Measurements from ENCODE around the gene CA9.

Gene CA9

GRCh38 chr9:35674025-35674361, 265 bp downstream of the CA9 start:
- Histone ChIP-seq H3K27me3 (replicated peaks in 2 of 5; ENCODE audit: control insufficient read depth in 4 of 5, insufficient read depth in 5 of 5, low read length in 4 of 5) (peaks cover 0 to 4% (median 0%) of the 10 kb centered on the region in 5 experiments), H3K9me3 (ENCODE audit: control extremely low read depth in 1 of 5, control insufficient read depth in 4 of 5, insufficient read depth in 2 of 5, low read depth in 1 of 5, low read length in 4 of 5) (no peaks in the 10 kb centered on the region), H3K4me1 (ENCODE audit: control extremely low read depth in 1 of 4, control insufficient read depth in 4 of 4, insufficient read depth in 4 of 4, low read length in 3 of 4) (peaks cover 0 to 12% (median 8%) of the 10 kb centered on the region in 4 experiments), H3K4me3 (ENCODE audit: control insufficient read depth in 1 of 7, extremely low read depth in 1 of 7, insufficient read depth in 4 of 7, low read depth in 2 of 7, low read length in 6 of 7) (no peak overlapping the region), H3K36me3 (ENCODE audit: control insufficient read depth in 4 of 4, insufficient read depth in 4 of 4, low read length in 3 of 4) (no peaks in the 10 kb centered on the region), H3K27ac (ENCODE audit: insufficient read depth in 1 of 2, low read depth in 1 of 2, low read length in 2 of 2, poor library complexity in 1 of 2, severe bottlenecking in 2 of 2) (no peak overlapping the region)
- POLR2A ChIA-PET: no interaction called here
- DNase-seq: no peak
- 93% methylated on average over 3 of the region's 3 CpGs for WGBS (ENCODE audit: insufficient coverage)
- CTCF ChIA-PET: interaction anchor here (0.7 to 4.7 kb wide), 6 partner anchors 11 to 47 kb away, joined by 3 to 27 read pairs (median 4); no protein-coding TSS in a partner anchor

- no peak for DNase-seq
- CTCF ChIA-PET: interaction anchor here (0.7 to 4.7 kb wide), 15 partner anchors 10 to 115 kb away, joined by 3 to 27 read pairs (median 3); partner anchors contain the start of genes ARHGEF39, SIT1 and TLN1
- Histone ChIP-seq H3K4me1 (ENCODE audit: control extremely low read depth in 1 of 4, control insufficient read depth in 4 of 4, insufficient read depth in 4 of 4, low read length in 3 of 4) (peaks cover 0 to 12% (median 8%) of the 10 kb centered on the region in 4 experiments), H3K4me3 (ENCODE audit: control insufficient read depth in 1 of 7, extremely low read depth in 1 of 7, insufficient read depth in 4 of 7, low read depth in 2 of 7, low read length in 6 of 7) (peak overlapping the region in 6 of 7 experiments; percentile 13 to 81 (median 56)), H3K9me3 (ENCODE audit: control extremely low read depth in 1 of 5, control insufficient read depth in 4 of 5, insufficient read depth in 2 of 5, low read depth in 1 of 5, low read length in 4 of 5) (no peaks in the 10 kb centered on the region), H3K27me3 (replicated peaks in 2 of 5; ENCODE audit: control insufficient read depth in 4 of 5, insufficient read depth in 5 of 5, low read length in 4 of 5) (peaks cover 0 to 4% (median 0%) of the 10 kb centered on the region in 5 experiments), H3K36me3 (ENCODE audit: control insufficient read depth in 4 of 4, insufficient read depth in 4 of 4, low read length in 3 of 4) (no peaks in the 10 kb centered on the region), H3K27ac (ENCODE audit: insufficient read depth in 1 of 2, low read depth in 1 of 2, low read length in 2 of 2, poor library complexity in 1 of 2, severe bottlenecking in 2 of 2) (no peak overlapping the region)
- 52% methylated on average over 13 of the region's 13 CpGs for WGBS (ENCODE audit: insufficient coverage)
- POLR2A ChIA-PET: interaction anchor here (0.5 to 1.2 kb wide), 3 partner anchors 15 to 26 kb away, joined by 3 read pairs; partner anchors contain the start of genes CCDC107 and RMRP
Observed at GRCh38 chr9:35675204-35675603, 1.5 kb downstream of the CA9 start.

GRCh38 chr9:35675732-35676392, 2.1 kb downstream of the CA9 start:
- WGBS (ENCODE audit: insufficient coverage): 9% methylated on average over 38 of the region's 51 CpGs
- CTCF ChIA-PET: interaction anchor here (0.9 to 4.7 kb wide), 12 partner anchors 10 to 64 kb away, joined by 3 to 27 read pairs (median 4); partner anchors contain the start of genes ARHGEF39, SIT1 and TLN1
- POLR2A ChIA-PET: interaction anchor here (0.6 to 0.8 kb wide), 2 partner anchors 18 to 19 kb away, joined by 3 read pairs; partner anchors contain the start of genes CCDC107 and RMRP
- H3K4me1 ChIP-seq (ENCODE audit: control extremely low read depth in 1 of 4, control insufficient read depth in 4 of 4, insufficient read depth in 4 of 4, low read length in 3 of 4): peaks cover 0 to 12% (median 8%) of the 10 kb centered on the region in 4 experiments
- DNase-seq: peak; percentile 37 to 46 (median 46)
- H3K9me3 ChIP-seq (ENCODE audit: control extremely low read depth in 1 of 5, control insufficient read depth in 4 of 5, insufficient read depth in 2 of 5, low read depth in 1 of 5, low read length in 4 of 5): no peaks in the 10 kb centered on the region
- no peaks in the 10 kb centered on the region for H3K36me3 ChIP-seq (ENCODE audit: control insufficient read depth in 4 of 4, insufficient read depth in 4 of 4, low read length in 3 of 4)
- H3K4me3 ChIP-seq (ENCODE audit: control insufficient read depth in 1 of 7, extremely low read depth in 1 of 7, insufficient read depth in 4 of 7, low read depth in 2 of 7, low read length in 6 of 7): peak overlapping the region; percentile 15 to 81 (median 47)
- no peak overlapping the region for H3K27ac ChIP-seq (ENCODE audit: insufficient read depth in 1 of 2, low read depth in 1 of 2, low read length in 2 of 2, poor library complexity in 1 of 2, severe bottlenecking in 2 of 2)
- H3K27me3 ChIP-seq (replicated peaks in 2 of 5; ENCODE audit: control insufficient read depth in 4 of 5, insufficient read depth in 5 of 5, low read length in 4 of 5): peaks cover 0 to 4% (median 0%) of the 10 kb centered on the region in 5 experiments

GRCh38 chr9:35679091-35679490, 5.4 kb downstream of the CA9 start:
- Histone ChIP-seq H3K9me3 (ENCODE audit: control extremely low read depth in 1 of 5, control insufficient read depth in 4 of 5, insufficient read depth in 2 of 5, low read depth in 1 of 5, low read length in 4 of 5) (no peaks in the 10 kb centered on the region), H3K27me3 (replicated peaks in 2 of 5; ENCODE audit: control insufficient read depth in 4 of 5, insufficient read depth in 5 of 5, low read length in 4 of 5) (peaks cover 0 to 2% (median 0%) of the 10 kb centered on the region in 5 experiments), H3K4me3 (ENCODE audit: control insufficient read depth in 1 of 7, extremely low read depth in 1 of 7, insufficient read depth in 4 of 7, low read depth in 2 of 7, low read length in 6 of 7) (no peak overlapping the region), H3K36me3 (ENCODE audit: control insufficient read depth in 4 of 4, insufficient read depth in 4 of 4, low read length in 3 of 4) (peaks cover 0 to 18% (median 3%) of the 10 kb centered on the region in 4 experiments), H3K27ac (ENCODE audit: insufficient read depth in 1 of 2, low read depth in 1 of 2, low read length in 2 of 2, poor library complexity in 1 of 2, severe bottlenecking in 2 of 2) (no peak overlapping the region), H3K4me1 (ENCODE audit: control extremely low read depth in 1 of 4, control insufficient read depth in 4 of 4, insufficient read depth in 4 of 4, low read length in 3 of 4) (peaks cover 0 to 12% (median 8%) of the 10 kb centered on the region in 4 experiments)
- ChIA-PET POLR2A (no interaction called here), CTCF (interaction anchor here (1.5 to 2.8 kb wide), 3 partner anchors 12 to 21 kb away, joined by 3 to 18 read pairs (median 4); partner anchors contain the start of gene CCDC107)
- 100% methylated on average over 3 of the region's 5 CpGs for WGBS (ENCODE audit: insufficient coverage)
- DNase-seq: no peak

- POLR2A ChIA-PET: no interaction called here
Observed at GRCh38 chr9:35679766-35680330, 6.1 kb downstream of the CA9 start.

GRCh38 chr9:35680331-35681105, 6.8 kb downstream of the CA9 start:
- DNase-seq: no peak
- no peak overlapping the region for H3K4me3 ChIP-seq (ENCODE audit: control insufficient read depth in 1 of 7, extremely low read depth in 1 of 7, insufficient read depth in 4 of 7, low read depth in 2 of 7, low read length in 6 of 7)
- peaks cover 0 to 7% (median 6%) of the 10 kb centered on the region in 4 experiments for H3K4me1 ChIP-seq (ENCODE audit: control extremely low read depth in 1 of 4, control insufficient read depth in 4 of 4, insufficient read depth in 4 of 4, low read length in 3 of 4)
- 87% methylated on average over 11 of the region's 15 CpGs for WGBS (ENCODE audit: insufficient coverage)
- no peaks in the 10 kb centered on the region for H3K9me3 ChIP-seq (ENCODE audit: control extremely low read depth in 1 of 5, control insufficient read depth in 4 of 5, insufficient read depth in 2 of 5, low read depth in 1 of 5, low read length in 4 of 5)
- no peak overlapping the region for H3K27ac ChIP-seq (ENCODE audit: insufficient read depth in 1 of 2, low read depth in 1 of 2, low read length in 2 of 2, poor library complexity in 1 of 2, severe bottlenecking in 2 of 2)
- ChIA-PET POLR2A (no interaction called here), CTCF (interaction anchor here (0.8 to 2.8 kb wide), 9 partner anchors 10 to 101 kb away, joined by 3 to 18 read pairs (median 4); partner anchors contain the start of gene CCDC107)
- H3K36me3 ChIP-seq (ENCODE audit: control insufficient read depth in 4 of 4, insufficient read depth in 4 of 4, low read length in 3 of 4): peaks cover 0 to 33% (median 5%) of the 10 kb centered on the region in 4 experiments
- no peaks in the 10 kb centered on the region for H3K27me3 ChIP-seq (replicated peaks in 2 of 5; ENCODE audit: control insufficient read depth in 4 of 5, insufficient read depth in 5 of 5, low read length in 4 of 5)

More at GRCh38 chr9:35679766-35680330, 6.1 kb downstream of the CA9 start:
- Histone ChIP-seq H3K9me3 (ENCODE audit: control extremely low read depth in 1 of 5, control insufficient read depth in 4 of 5, insufficient read depth in 2 of 5, low read depth in 1 of 5, low read length in 4 of 5) (no peaks in the 10 kb centered on the region), H3K27me3 (replicated peaks in 2 of 5; ENCODE audit: control insufficient read depth in 4 of 5, insufficient read depth in 5 of 5, low read length in 4 of 5) (no peaks in the 10 kb centered on the region), H3K4me1 (ENCODE audit: control extremely low read depth in 1 of 4, control insufficient read depth in 4 of 4, insufficient read depth in 4 of 4, low read length in 3 of 4) (peaks cover 0 to 12% (median 8%) of the 10 kb centered on the region in 4 experiments), H3K36me3 (ENCODE audit: control insufficient read depth in 4 of 4, insufficient read depth in 4 of 4, low read length in 3 of 4) (peaks cover 0 to 26% (median 3%) of the 10 kb centered on the region in 4 experiments), H3K4me3 (ENCODE audit: control insufficient read depth in 1 of 7, extremely low read depth in 1 of 7, insufficient read depth in 4 of 7, low read depth in 2 of 7, low read length in 6 of 7) (no peak overlapping the region), H3K27ac (ENCODE audit: insufficient read depth in 1 of 2, low read depth in 1 of 2, low read length in 2 of 2, poor library complexity in 1 of 2, severe bottlenecking in 2 of 2) (no peak overlapping the region)
- CTCF ChIA-PET: interaction anchor here (0.8 to 2.8 kb wide), 9 partner anchors 10 to 102 kb away, joined by 3 to 18 read pairs (median 4); partner anchors contain the start of gene CCDC107
- DNase-seq: no peak
- 98% methylated on average over 8 of the region's 8 CpGs for WGBS (ENCODE audit: insufficient coverage)
